IMR-90 (cell line): ENCODE data around the gene CACNA2D4. TPM values are rescaled to one million over a fixed set of nuclear protein-coding genes. Genes with fewer than 3 reads are reported as not detected.

ENCODE experiments used
- ATAC-seq: fragments of 200-7000 bp; cut with Tn5 transposase; 2 replicates; pipeline ENCODE4 v1.9.1; 2020; ENCODE audit warnings: low read depth, mild to moderate bottlenecking, moderate library complexity
- BruUV-seq: library from RNA; stranded (reverse); fragments of 400-500 nt; replicated peaks from 2 replicates; lab custom pipeline; 2021; lab: Mats Ljungman, UMichigan
- CTCF ChIA-PET: fragments of 300-600 bp; formaldehyde crosslinking; extraction: SDS; loops from one replicate; lab custom pipeline; 2021; ENCODE audit warnings: antibody characterized with exemption; lab: Yijun Ruan, JAX
- POLR2A ChIA-PET: fragments of 300-600 bp; sonication (Branson Sonifier 250); formaldehyde crosslinking; loops from one replicate; lab custom pipeline; 2022; ENCODE audit warnings: antibody characterized with exemption; ENCODE audit not compliant: unreplicated experiment; lab: Charles Lee
- DNase-seq: peaks from one replicate; pipeline ENCODE4 v3.0.0; 2013
- H2AFZ ChIP-seq: replicated peaks from 2 replicates; pipeline ENCODE3; 2013; ENCODE audit warnings: low read length, mild to moderate bottlenecking; ENCODE audit not compliant: poor library complexity
- H2AK5ac ChIP-seq: 2 replicates; pipeline ENCODE4 v1.6.1; 2013; ENCODE audit warnings: low read depth, low read length, inconsistent platforms
- H2AK9ac ChIP-seq: replicated peaks from 2 replicates; pipeline ENCODE3; 2013; ENCODE audit warnings: mild to moderate bottlenecking, low read depth, low read length, moderate library complexity; ENCODE audit not compliant: poor library complexity
- H2BK120ac ChIP-seq: 2 replicates; pipeline ENCODE4 v1.6.1; 2013; ENCODE audit warnings: low read depth, low read length, inconsistent platforms
- H2BK15ac ChIP-seq: 3 replicates; pipeline ENCODE4 v1.6.1; 2013; ENCODE audit warnings: low read depth, low read length, inconsistent platforms
- H2BK20ac ChIP-seq: 2 replicates; pipeline ENCODE4 v1.6.1; 2013; ENCODE audit warnings: low read depth, mild to moderate bottlenecking, inconsistent platforms, low read length, moderate library complexity
- H2BK5ac ChIP-seq: 2 replicates; pipeline ENCODE4 v1.6.1; 2013; ENCODE audit warnings: mild to moderate bottlenecking, low read depth, low read length, inconsistent platforms; ENCODE audit not compliant: poor library complexity, severe bottlenecking
- H3K14ac ChIP-seq: replicated peaks from 2 replicates; pipeline ENCODE4 v1.6.1; 2013; ENCODE audit warnings: low read depth, low read length, inconsistent platforms
- H3K18ac ChIP-seq: 2 replicates; pipeline ENCODE4 v1.6.1; 2013; ENCODE audit warnings: low read depth, low read length, control low read depth
- H3K23ac ChIP-seq: 2 replicates; pipeline ENCODE4 v1.6.1; 2013; ENCODE audit warnings: low read depth, low read length, inconsistent platforms
- H3K27ac ChIP-seq: 2 replicates; pipeline ENCODE4 v1.5.1; 2013; ENCODE audit warnings: mild to moderate bottlenecking, control low read depth, low read length; ENCODE audit not compliant: insufficient read depth
- H3K27me3 ChIP-seq: 2 replicates; pipeline ENCODE4 v1.6.1; 2013; ENCODE audit warnings: low read length; ENCODE audit not compliant: control insufficient read depth, insufficient read depth
- H3K36me3 ChIP-seq: 2 replicates; pipeline ENCODE4 v1.6.1; 2013; ENCODE audit warnings: low read length, mixed read lengths; ENCODE audit not compliant: control insufficient read depth, insufficient read depth
- H3K4ac ChIP-seq: 2 replicates; pipeline ENCODE4 v1.6.1; 2013; ENCODE audit warnings: low read depth, low read length, inconsistent platforms
- H3K4me1 ChIP-seq: 2 replicates; pipeline ENCODE4 v1.6.1; 2013; ENCODE audit warnings: low read length, mixed read lengths; ENCODE audit not compliant: control insufficient read depth, insufficient read depth
- H3K4me2 ChIP-seq: 2 replicates; pipeline ENCODE4 v1.6.1; 2013; ENCODE audit warnings: low read depth, mild to moderate bottlenecking, control low read depth, low read length, moderate library complexity
- H3K4me3 ChIP-seq: 2 replicates; pipeline ENCODE4 v1.5.1; 2013; ENCODE audit warnings: low read depth, mild to moderate bottlenecking, control low read depth, low read length, moderate library complexity; ENCODE audit not compliant: insufficient read depth
- H3K56ac ChIP-seq: 2 replicates; pipeline ENCODE4 v1.6.1; 2013; ENCODE audit warnings: low read length, inconsistent platforms; ENCODE audit not compliant: insufficient read depth; ENCODE audit errors: extremely low read depth
- H3K79me1 ChIP-seq, 2 experiments: 2 replicates each; pipeline ENCODE4 v1.6.1; 2013; ENCODE audit warnings: low read length in 2 of 2, inconsistent platforms in 1 of 2, low read depth in 1 of 2
- H3K9ac ChIP-seq: 2 replicates; pipeline ENCODE4 v1.6.1; 2013; ENCODE audit warnings: low read depth, low read length, control low read depth
- H3K9me1 ChIP-seq: 2 replicates; pipeline ENCODE4 v1.6.1; 2013; ENCODE audit warnings: low read length, inconsistent platforms; ENCODE audit not compliant: insufficient read depth
- H3K9me3 ChIP-seq: 2 replicates; pipeline ENCODE4 v1.6.1; 2013; ENCODE audit warnings: low read length; ENCODE audit not compliant: control insufficient read depth, insufficient read depth
- H4K20me1 ChIP-seq: 2 replicates; pipeline ENCODE4 v1.6.1; 2013; ENCODE audit warnings: low read length, inconsistent platforms; ENCODE audit not compliant: insufficient read depth
- H4K5ac ChIP-seq: 2 replicates; pipeline ENCODE4 v1.6.1; 2013; ENCODE audit warnings: mild to moderate bottlenecking, low read depth, low read length, control low read depth
- H4K8ac ChIP-seq, 2 experiments: 2 replicates each; pipeline ENCODE4 v1.6.1; 2013; ENCODE audit warnings: low read depth in 2 of 2, low read length in 2 of 2, control low read depth in 1 of 2, inconsistent platforms in 1 of 2
- H4K91ac ChIP-seq: 2 replicates; pipeline ENCODE4 v1.6.1; 2013; ENCODE audit warnings: low read depth, low read length, inconsistent platforms; ENCODE audit not compliant: insufficient read depth
- BHLHE40 ChIP-seq: fragments of 150-350 bp; IDR thresholded peaks from 2 replicates; pipeline ENCODE4 v1.6.1; 2016; ENCODE audit warnings: mild to moderate bottlenecking, low read depth, low read length
- CEBPB ChIP-seq: IDR thresholded peaks from 2 replicates; pipeline ENCODE4 v1.6.1; 2012; ENCODE audit warnings: low read depth, low read length, improper control_type of control experiment
- CHD1 ChIP-seq: IDR thresholded peaks from 2 replicates; pipeline ENCODE4 v1.6.1; 2012; ENCODE audit warnings: low read depth, low read length, improper control_type of control experiment
- CTCF ChIP-seq: conservative IDR thresholded peaks from 2 replicates; pipeline ENCODE4 v1.5.1; 2012; ENCODE audit warnings: mild to moderate bottlenecking, low read depth, low read length, improper control_type of control experiment
- ELK1 ChIP-seq: fragments of 150-350 bp; IDR thresholded peaks from 2 replicates; pipeline ENCODE4 v1.6.1; 2016; ENCODE audit warnings: low read depth, mild to moderate bottlenecking, low read length, moderate library complexity, borderline replicate concordance
- MAFK ChIP-seq: IDR thresholded peaks from 2 replicates; pipeline ENCODE4 v1.6.1; 2012; ENCODE audit warnings: low read depth, low read length, improper control_type of control experiment
- MAZ ChIP-seq: IDR thresholded peaks from 2 replicates; pipeline ENCODE4 v1.6.1; 2012; ENCODE audit warnings: low read depth, mild to moderate bottlenecking, low read length, improper control_type of control experiment, moderate library complexity, borderline replicate concordance
- MXI1 ChIP-seq: IDR thresholded peaks from 2 replicates; pipeline ENCODE4 v1.6.1; 2012; ENCODE audit warnings: low read depth, mild to moderate bottlenecking, low read length, moderate library complexity, borderline replicate concordance
- NFE2L2 ChIP-seq: fragments of 150-350 bp; IDR thresholded peaks from 2 replicates; pipeline ENCODE4 v1.6.1; 2016; ENCODE audit warnings: low read depth, mild to moderate bottlenecking, low read length
- POLR2A ChIP-seq: IDR thresholded peaks from 2 replicates; pipeline ENCODE4 v1.6.1; 2012; ENCODE audit warnings: mild to moderate bottlenecking, low read depth, low read length
- RAD21 ChIP-seq: IDR thresholded peaks from 2 replicates; pipeline ENCODE4 v1.6.1; 2012; ENCODE audit warnings: low read length, improper control_type of control experiment
- SMC3 ChIP-seq: fragments of 150-350 bp; IDR thresholded peaks from 2 replicates; pipeline ENCODE4 v1.6.1; 2016; ENCODE audit warnings: low read depth, mild to moderate bottlenecking, antibody characterized with exemption, low read length, moderate library complexity
- USF2 ChIP-seq: fragments of 150-350 bp; IDR thresholded peaks from 2 replicates; pipeline ENCODE4 v1.6.1; 2017; ENCODE audit warnings: mild to moderate bottlenecking, antibody characterized with exemption, low read length, low read depth
- WGBS, 2 experiments: methylation state at CpG; one replicate each; pipeline versions ENCODE4 v1.1.5 to v1.1.7; 2013; ENCODE audit warnings: missing lambda C conversion rate in 2 of 2; ENCODE audit not compliant: insufficient read length in 1 of 2; ENCODE audit errors: extremely low coverage in 2 of 2; 5-methylcytosine and 5-hydroxymethylcytosine counted together
- dilution Hi-C: fragments of 300-500 bp; cut with HindIII; formaldehyde crosslinking; loops from one replicate; pipeline ENCODE4 v1.14.3; 2018; ENCODE audit warnings: low sequenced_read_pairs; ENCODE audit not compliant: unreplicated experiment
- in situ Hi-C: fragments of 300-500 bp; cut with MboI; formaldehyde crosslinking; loops from 3 replicates; pipeline ENCODE4 v1.14.3; 2019; ENCODE audit warnings: low sequenced_read_pairs, inconsistent platforms, mixed read lengths
- intact Hi-C: fragments of 100-400 bp; cut with micrococcal nuclease; formaldehyde crosslinking; loops from 2 replicates; pipeline ENCODE4 v1.10.0; 2022
- polyA plus RNA-seq, 3 experiments: library from polyadenylated mRNA; depleted of rRNA; stranded (reverse); fragments of >200 nt; gene quantifications; 2 replicates each; pipeline ENCODE4 v1.2.3, GENCODE V29; 2012; ENCODE audit warnings: low replicate concordance in 1 of 3
- total RNA-seq: library from RNA; depleted of rRNA; stranded (reverse); fragments of >200 nt; gene quantifications from 2 replicates; pipeline ENCODE4 v1.2.3, GENCODE V29; 2012

CACNA2D4 gene
- total and polyA plus RNA-seq, 2 of the 4 experiments (the other 2 are of a cell fraction): 0.18 to 0.22 TPM

DNA sequence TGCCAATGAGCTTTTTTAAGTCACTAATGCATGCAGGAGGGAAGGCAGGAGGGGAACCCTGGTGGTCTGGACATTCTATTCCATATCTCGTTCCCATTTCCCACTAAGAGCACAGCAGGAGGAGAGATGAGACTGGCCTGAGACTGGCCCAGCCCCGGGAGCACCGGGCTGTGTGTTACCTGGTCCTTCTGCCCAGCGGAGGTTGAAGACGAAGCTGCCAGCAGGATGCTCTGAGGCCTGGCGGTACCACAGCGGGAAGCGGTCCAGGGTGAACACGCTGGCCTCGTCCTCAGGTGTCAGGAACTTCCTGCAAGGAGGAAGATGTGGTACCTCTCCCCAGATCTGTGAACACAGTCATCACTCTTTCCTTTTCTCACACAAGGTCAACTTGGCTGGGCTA lies 74.2 kb downstream of the CACNA2D4 start:
- no peak overlapping the region for H3K27ac ChIP-seq
- H3K14ac ChIP-seq: no peak overlapping the region
- no peak overlapping the region for H3K18ac ChIP-seq
- peaks cover 83% of the 10 kb centered on the region for H3K27me3 ChIP-seq
- H2BK5ac ChIP-seq: no peak overlapping the region
- H2BK15ac ChIP-seq: no peak overlapping the region
- H3K4me1 ChIP-seq: no peaks in the 10 kb centered on the region
- no peak overlapping the region for H4K5ac ChIP-seq
- H3K36me3 ChIP-seq: no peaks in the 10 kb centered on the region
- TF ChIP-seq CTCF: no peak
- TF ChIP-seq CHD1: no peak
- TF ChIP-seq BHLHE40: no peak
- TF ChIP-seq POLR2A: no peak
- no peak for TF ChIP-seq NFE2L2
- TF ChIP-seq MAZ: no peak
- no peak for TF ChIP-seq ELK1
- TF ChIP-seq CEBPB: no peak
- no peak for TF ChIP-seq USF2
- TF ChIP-seq RAD21: no peak
- no peak for TF ChIP-seq SMC3
- TF ChIP-seq MAFK: no peak
- no peak for TF ChIP-seq MXI1
- H3K9me1 ChIP-seq: no peaks in the 10 kb centered on the region
- no peak overlapping the region for H3K23ac ChIP-seq
- H2AK5ac ChIP-seq: no peak overlapping the region
- no peaks in the 10 kb centered on the region for H3K9me3 ChIP-seq
- in situ Hi-C loops: no loop called here
- no peak overlapping the region for H3K56ac ChIP-seq
- H2AK9ac ChIP-seq: no peak overlapping the region
- H4K20me1 ChIP-seq: no peaks in the 10 kb centered on the region
- no peak overlapping the region for H3K4me2 ChIP-seq
- ATAC-seq (no peak), DNase-seq (no peak)
- H4K8ac ChIP-seq: no peak overlapping the region
- ChIA-PET POLR2A (no interaction called here), CTCF (no interaction called here)
- WGBS, 2 experiments: 60% methylated on average over 4 of the region's 10 CpGs; no CpG with 5 or more reads in 1 of the 2 experiments
- H3K4ac ChIP-seq: no peak overlapping the region
- H2BK120ac ChIP-seq: no peak overlapping the region
- H3K79me1 ChIP-seq: no peaks in the 10 kb centered on the region
- H3K9ac ChIP-seq: no peak overlapping the region
- no peak overlapping the region for H3K4me3 ChIP-seq
- BruUV-seq: no TSS peak
- no peak overlapping the region for H2AFZ ChIP-seq
- H4K91ac ChIP-seq: no peak overlapping the region
- no peak overlapping the region for H2BK20ac ChIP-seq
- dilution Hi-C loops: no loop called here
- intact Hi-C loops: no loop called here
